ENCODE results near the gene BAG1. TPM values are rescaled to one million over a fixed set of nuclear protein-coding genes. Genes with fewer than 3 reads are reported as not detected.
A peak's percentile ranks its signal among the peaks of the same experiment; 100 is the strongest.

Gene BAG1
- total RNA-seq, 1 donor from 2014 or later: 43.3 TPM

GRCh38 chr9:33228606-33229005 is 35.9 kb downstream of the BAG1 start:
- Histone ChIP-seq H3K27ac (ENCODE audit: low read depth, low read length) (no peak overlapping the region), H2AFZ (ENCODE audit: low read depth, low read length) (no peak overlapping the region), H3K4me3 (ENCODE audit: insufficient read depth, low read depth, low read length) (no peak overlapping the region), H3K36me3 (ENCODE audit: insufficient read depth, low read length) (no peaks in the 10 kb centered on the region), H3K79me2 (ENCODE audit: insufficient read depth, low read length) (no peaks in the 10 kb centered on the region), H3K9me3 (ENCODE audit: insufficient read depth, low read depth, low read length) (no peaks in the 10 kb centered on the region), H4K20me1 (ENCODE audit: insufficient read depth, low read length) (no peaks in the 10 kb centered on the region), H3K9ac (ENCODE audit: low read length) (no peak overlapping the region), H3K4me1 (ENCODE audit: insufficient read depth, low read length) (peaks cover 6% of the 10 kb centered on the region), H3K4me2 (ENCODE audit: low read length) (no peak overlapping the region), H3K27me3 (ENCODE audit: insufficient read depth, low read length) (peaks cover 2% of the 10 kb centered on the region)
- Mint-ChIP-seq H3K4me3 (ENCODE audit: unreplicated experiment) (no peak overlapping the region), H3K4me1 (ENCODE audit: low read depth, unreplicated experiment) (peaks cover 5% of the 10 kb centered on the region), H3K27me3 (ENCODE audit: low read depth, unreplicated experiment) (peaks cover 30% of the 10 kb centered on the region), H3K27ac (ENCODE audit: unreplicated experiment) (no peak overlapping the region), H3K36me3 (ENCODE audit: low read depth, unreplicated experiment) (no peaks in the 10 kb centered on the region), H3K9me3 (ENCODE audit: unreplicated experiment) (peaks cover 6% of the 10 kb centered on the region)
- FAIRE-seq (no peak), DNase-seq (ENCODE audit: low read depth) (no peak)
- TF ChIP-seq, protein P1, sequence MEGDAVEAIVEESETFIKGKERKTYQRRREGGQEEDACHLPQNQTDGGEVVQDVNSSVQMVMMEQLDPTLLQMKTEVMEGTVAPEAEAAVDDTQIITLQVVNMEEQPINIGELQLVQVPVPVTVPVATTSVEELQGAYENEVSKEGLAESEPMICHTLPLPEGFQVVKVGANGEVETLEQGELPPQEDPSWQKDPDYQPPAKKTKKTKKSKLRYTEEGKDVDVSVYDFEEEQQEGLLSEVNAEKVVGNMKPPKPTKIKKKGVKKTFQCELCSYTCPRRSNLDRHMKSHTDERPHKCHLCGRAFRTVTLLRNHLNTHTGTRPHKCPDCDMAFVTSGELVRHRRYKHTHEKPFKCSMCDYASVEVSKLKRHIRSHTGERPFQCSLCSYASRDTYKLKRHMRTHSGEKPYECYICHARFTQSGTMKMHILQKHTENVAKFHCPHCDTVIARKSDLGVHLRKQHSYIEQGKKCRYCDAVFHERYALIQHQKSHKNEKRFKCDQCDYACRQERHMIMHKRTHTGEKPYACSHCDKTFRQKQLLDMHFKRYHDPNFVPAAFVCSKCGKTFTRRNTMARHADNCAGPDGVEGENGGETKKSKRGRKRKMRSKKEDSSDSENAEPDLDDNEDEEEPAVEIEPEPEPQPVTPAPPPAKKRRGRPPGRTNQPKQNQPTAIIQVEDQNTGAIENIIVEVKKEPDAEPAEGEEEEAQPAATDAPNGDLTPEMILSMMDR (IDR thresholded peaks at IDR 0.05; ENCODE audit: insufficient read depth, low read depth, low read length): no peak
- TF ChIP-seq EZH2 (IDR thresholded peaks at IDR 0.05; ENCODE audit: insufficient read depth, low read length): no peak

DNA sequence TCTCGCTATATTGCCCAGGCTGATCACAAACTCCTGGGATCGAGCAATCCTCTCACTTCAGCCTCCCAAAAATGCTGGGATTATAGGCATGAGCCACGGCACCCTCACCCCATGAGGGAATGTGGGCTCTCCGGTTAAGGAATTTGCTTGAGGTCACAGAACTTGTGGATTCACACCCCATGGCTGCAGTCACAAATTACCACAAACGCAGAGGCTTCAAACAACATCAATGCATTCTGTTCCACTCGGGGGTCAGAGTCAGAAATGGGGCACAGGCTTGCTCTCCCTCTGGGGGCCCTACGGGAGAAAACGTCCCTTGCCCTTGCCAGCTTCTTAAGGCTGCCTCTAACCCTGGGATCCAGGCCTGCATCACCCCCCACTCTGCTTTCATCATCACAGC is 36.8 kb downstream of the BAG1 start:
- no peak for FAIRE-seq
- H3K36me3 ChIP-seq (ENCODE audit: insufficient read depth, low read length): no peaks in the 10 kb centered on the region
- Mint-ChIP-seq H3K4me3 (ENCODE audit: unreplicated experiment) (no peak overlapping the region), H3K4me1 (ENCODE audit: low read depth, unreplicated experiment) (peaks cover 1% of the 10 kb centered on the region), H3K36me3 (ENCODE audit: low read depth, unreplicated experiment) (no peaks in the 10 kb centered on the region), H3K27me3 (ENCODE audit: low read depth, unreplicated experiment) (peaks cover 26% of the 10 kb centered on the region), H3K27ac (ENCODE audit: unreplicated experiment) (peak overlapping the region; percentile 6), H3K9me3 (ENCODE audit: unreplicated experiment) (peaks cover 6% of the 10 kb centered on the region)
- no peaks in the 10 kb centered on the region for H3K9me3 ChIP-seq (ENCODE audit: insufficient read depth, low read depth, low read length)
- H2AFZ ChIP-seq (ENCODE audit: low read depth, low read length): no peak overlapping the region
- TF ChIP-seq, protein P1 (IDR thresholded peaks at IDR 0.05; ENCODE audit: insufficient read depth, low read depth, low read length): no peak
- no peak for TF ChIP-seq EZH2 (IDR thresholded peaks at IDR 0.05; ENCODE audit: insufficient read depth, low read length)
- H3K4me2 ChIP-seq (ENCODE audit: low read length): no peak overlapping the region
- peaks cover 3% of the 10 kb centered on the region for H3K4me1 ChIP-seq (ENCODE audit: insufficient read depth, low read length)
- no peak overlapping the region for H3K27ac ChIP-seq (ENCODE audit: low read depth, low read length)
- H4K20me1 ChIP-seq (ENCODE audit: insufficient read depth, low read length): no peaks in the 10 kb centered on the region
- DNase-seq (ENCODE audit: low read depth): no peak
- no peak overlapping the region for H3K9ac ChIP-seq (ENCODE audit: low read length)
- peaks cover 4% of the 10 kb centered on the region for H3K27me3 ChIP-seq (ENCODE audit: insufficient read depth, low read length)
- H3K4me3 ChIP-seq (ENCODE audit: insufficient read depth, low read depth, low read length): no peak overlapping the region
- no peaks in the 10 kb centered on the region for H3K79me2 ChIP-seq (ENCODE audit: insufficient read depth, low read length)

- H3K27ac ChIP-seq (ENCODE audit: low read depth, low read length): no peak overlapping the region
- H4K20me1 ChIP-seq (ENCODE audit: insufficient read depth, low read length): no peaks in the 10 kb centered on the region
- H3K27me3 ChIP-seq (ENCODE audit: insufficient read depth, low read length): peaks cover 5% of the 10 kb centered on the region
- H3K4me3 ChIP-seq (ENCODE audit: insufficient read depth, low read depth, low read length): no peak overlapping the region
- H3K27ac Mint-ChIP-seq (ENCODE audit: unreplicated experiment): no peak overlapping the region
- no peaks in the 10 kb centered on the region for H3K4me1 Mint-ChIP-seq (ENCODE audit: low read depth, unreplicated experiment)
- H3K4me3 Mint-ChIP-seq (ENCODE audit: unreplicated experiment): no peak overlapping the region
- H3K36me3 ChIP-seq (ENCODE audit: insufficient read depth, low read length): no peaks in the 10 kb centered on the region
- no peaks in the 10 kb centered on the region for H3K36me3 Mint-ChIP-seq (ENCODE audit: low read depth, unreplicated experiment)
- no peak for TF ChIP-seq EZH2 (IDR thresholded peaks at IDR 0.05; ENCODE audit: insufficient read depth, low read length)
- TF ChIP-seq, protein P1 (IDR thresholded peaks at IDR 0.05; ENCODE audit: insufficient read depth, low read depth, low read length): no peak
- H3K4me1 ChIP-seq (ENCODE audit: insufficient read depth, low read length): peaks cover 3% of the 10 kb centered on the region
- H3K9ac ChIP-seq (ENCODE audit: low read length): no peak overlapping the region
- DNase-seq (ENCODE audit: low read depth) (no peak), FAIRE-seq (no peak)
- H2AFZ ChIP-seq (ENCODE audit: low read depth, low read length): no peak overlapping the region
- peaks cover 23% of the 10 kb centered on the region for H3K27me3 Mint-ChIP-seq (ENCODE audit: low read depth, unreplicated experiment)
- H3K9me3 ChIP-seq (ENCODE audit: insufficient read depth, low read depth, low read length): no peaks in the 10 kb centered on the region
- peaks cover 3% of the 10 kb centered on the region for H3K9me3 Mint-ChIP-seq (ENCODE audit: unreplicated experiment)
- H3K79me2 ChIP-seq (ENCODE audit: insufficient read depth, low read length): no peaks in the 10 kb centered on the region
- H3K4me2 ChIP-seq (ENCODE audit: low read length): no peak overlapping the region
Observed at GRCh38 chr9:33227008-33227398, 37.5 kb downstream of the BAG1 start.

All from astrocyte (in vitro differentiated cells and primary cell).